Small intestine (tissue), 7 donors: Measurements from ENCODE around the gene RAB7A. TPM values are rescaled to one million over a fixed set of nuclear protein-coding genes. Genes with fewer than 3 reads are reported as not detected.

Experiments used
- DNase-seq, 2 donors: peaks; one replicate each; pipeline versions ENCODE4 v3.0.0 to v3.0.0-alpha.2; 2013
- FAIRE-seq: peaks from 2 replicates; lab custom pipeline; 2012; peaks lifted over from hg19 to GRCh38; lab: Jason Lieb, UNC
- H3K27ac ChIP-seq, 3 donors: one replicate each; pipeline ENCODE4 v1.5.1; 2013; ENCODE audit warnings: low read length in 2 of 3, mild to moderate bottlenecking in 2 of 3, control low read depth in 1 of 3, inconsistent platforms in 1 of 3, low read depth in 1 of 3, moderate library complexity in 1 of 3
- H3K27me3 ChIP-seq, 3 donors: one replicate each; pipeline ENCODE4 v1.6.1; 2013; ENCODE audit warnings: low read length in 3 of 3, inconsistent platforms in 1 of 3; ENCODE audit not compliant: control insufficient read depth in 3 of 3, insufficient read depth in 3 of 3
- H3K36me3 ChIP-seq, 3 donors: one replicate each; pipeline ENCODE4 v1.6.1; 2013; ENCODE audit warnings: low read length in 3 of 3, inconsistent platforms in 1 of 3, low read depth in 1 of 3, mild to moderate bottlenecking in 1 of 3, moderate library complexity in 1 of 3; ENCODE audit not compliant: control insufficient read depth in 3 of 3, insufficient read depth in 2 of 3
- H3K4me1 ChIP-seq, 3 donors: one replicate each; pipeline ENCODE4 v1.6.1; 2013; ENCODE audit warnings: low read length in 2 of 3, inconsistent platforms in 1 of 3, low read depth in 1 of 3, mild to moderate bottlenecking in 1 of 3, moderate library complexity in 1 of 3; ENCODE audit not compliant: control insufficient read depth in 3 of 3, insufficient read depth in 2 of 3
- H3K4me3 ChIP-seq, 3 donors: one replicate each; pipeline ENCODE4 v1.5.1; 2013; ENCODE audit warnings: low read length in 3 of 3, control low read depth in 1 of 3, inconsistent platforms in 1 of 3, low read depth in 1 of 3, mild to moderate bottlenecking in 1 of 3, moderate library complexity in 1 of 3
- H3K9me3 ChIP-seq, 2 donors: one replicate each; pipeline ENCODE4 v1.6.1; 2013; ENCODE audit warnings: low read depth in 1 of 2, low read length in 1 of 2; ENCODE audit not compliant: control insufficient read depth in 2 of 2, insufficient read depth in 1 of 2
- WGBS, 3 donors: extraction: QIAGEN DNeasy Blood & Tissue Kit; methylation state at CpG; one replicate each; pipeline ENCODE4 v1.1.7; 2013; 5-methylcytosine and 5-hydroxymethylcytosine counted together
- polyA plus RNA-seq, 4 donors: library from polyadenylated mRNA; stranded (reverse) in 3 of 4; unstranded in 1 of 4; fragments of 200-250 nt in 3 of 4; fragments of 120-200 nt in 1 of 4; gene quantifications; one replicate each; pipeline versions ENCODE4 v1.2.1 to v1.2.3, GENCODE V29; 2013
- donor health status: healthy with polysubstance abuse.
- donor health status: control.
- donor health status: control.
- donor health status: Bipolar disorder and iron deficiency.
- donor health status: healthy.

RAB7A gene
- polyA plus RNA-seq, 4 donors, result 141 to 212 (median 165) TPM

DNA sequence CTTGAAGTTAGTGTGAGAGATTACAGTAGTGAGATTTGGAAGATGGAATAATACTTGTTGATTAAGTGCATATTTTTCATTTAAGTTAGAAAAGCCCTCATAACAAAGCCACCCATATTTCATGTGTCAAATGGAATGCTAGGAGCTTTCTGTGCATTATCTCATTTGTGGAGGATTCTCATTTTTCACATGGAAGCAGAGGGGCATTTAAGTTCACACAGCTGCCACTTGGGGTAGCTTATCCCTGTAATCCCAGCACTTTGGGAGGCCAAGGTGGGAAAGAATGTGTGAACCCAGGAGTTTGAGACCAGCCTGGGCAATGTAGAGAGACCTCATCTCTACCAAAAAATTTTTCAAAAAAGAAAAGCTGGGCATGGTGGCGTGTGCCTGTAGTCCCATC lies 55.2 kb downstream of the RAB7A start:
- Histone ChIP-seq H3K27ac (no peak overlapping the region), H3K27me3 (no peaks in the 10 kb centered on the region), H3K9me3 (no peaks in the 10 kb centered on the region), H3K4me1 (peaks cover 18 to 45% (median 24%) of the 10 kb centered on the region in 3 donors), H3K36me3 (peaks cover 0 to 16% (median 0%) of the 10 kb centered on the region in 3 donors), H3K4me3 (no peak overlapping the region)
- FAIRE-seq (no peak), DNase-seq (no peak)
- WGBS, 3 donors, result 88 to 100% (median 94%) methylated on average over 1 of the region's 1 CpG

DNA sequence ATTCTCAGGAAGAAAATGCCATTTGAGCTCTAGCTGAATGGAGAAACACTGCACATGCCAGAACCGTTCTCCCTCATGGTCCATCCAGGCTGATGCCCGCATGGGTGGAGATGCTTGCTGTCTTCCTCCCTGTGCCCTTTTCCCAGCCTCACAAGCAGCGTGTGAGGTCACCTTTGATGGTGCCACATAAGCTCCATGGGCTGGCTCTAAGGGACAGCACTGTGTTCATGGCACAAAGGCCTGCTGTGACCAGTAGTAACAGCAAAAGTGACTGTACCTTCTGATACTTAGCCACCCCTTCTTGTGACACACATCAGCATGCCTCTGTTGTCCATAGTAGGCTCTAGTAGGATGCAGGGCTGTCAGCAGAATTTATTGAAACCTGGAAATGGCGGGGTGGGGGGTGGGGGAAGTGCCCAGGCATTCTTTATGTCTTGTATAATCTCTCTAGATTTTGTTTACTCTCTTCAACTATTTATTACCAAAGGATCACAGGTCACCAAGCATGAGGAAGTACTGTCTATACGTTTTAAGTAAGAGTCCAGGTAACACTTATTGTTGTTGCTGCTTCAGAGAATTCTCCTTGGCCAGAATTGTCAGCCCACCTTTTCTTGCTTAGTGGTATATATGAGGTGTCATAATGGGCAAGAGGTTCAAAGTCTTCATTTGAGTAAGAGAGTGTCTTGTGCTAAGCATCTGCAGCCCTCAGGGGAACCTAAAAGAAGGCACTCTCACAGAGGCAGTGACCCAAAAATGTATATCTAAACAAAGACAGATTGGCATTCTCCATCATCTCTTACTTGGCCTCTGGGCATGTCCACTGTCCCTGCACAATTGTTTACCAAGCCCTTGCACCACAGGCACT lies 56.5 kb downstream of the RAB7A start:
- FAIRE-seq, result no peak
- 55 to 73% (median 64%) methylated on average over 5 of the region's 5 CpGs for WGBS, 3 donors

DNA sequence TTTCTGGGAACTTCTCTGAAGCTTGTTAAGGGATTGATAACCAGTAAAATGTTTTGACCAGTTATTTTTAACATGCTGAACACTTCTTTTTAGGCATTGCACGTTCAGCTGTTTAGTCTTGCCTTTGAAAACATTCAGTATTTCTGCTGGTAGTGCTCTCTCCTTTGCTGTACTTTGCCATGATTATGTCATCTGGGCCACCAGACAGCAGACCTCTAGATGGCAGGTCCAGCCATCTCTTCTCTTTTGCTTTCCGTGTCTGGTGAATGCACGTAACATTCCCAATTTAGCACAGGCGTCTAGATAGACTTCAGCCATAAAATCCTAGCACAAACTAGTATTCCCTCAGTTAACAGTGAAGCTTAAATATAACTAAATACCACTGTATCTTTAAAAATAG lies 57.8 kb downstream of the RAB7A start:
- 75 to 89% (median 87%) methylated on average over 4 of the region's 4 CpGs for WGBS, 3 donors
- H3K4me1 ChIP-seq, result peaks cover 19 to 42% (median 22%) of the 10 kb centered on the region in 3 donors
- no peaks in the 10 kb centered on the region for H3K9me3 ChIP-seq
- no peak overlapping the region for H3K4me3 ChIP-seq
- no peaks in the 10 kb centered on the region for H3K27me3 ChIP-seq
- H3K36me3 ChIP-seq, result peaks cover 0 to 13% (median 0%) of the 10 kb centered on the region in 3 donors
- no peak overlapping the region for H3K27ac ChIP-seq
- FAIRE-seq (no peak), DNase-seq (no peak)

More for the DNA sequence above, 56.5 kb downstream of the RAB7A start:
- H3K27ac ChIP-seq, result peak overlapping the region; percentile 6 to 68 (median 65)
- peak; percentile 65 to 82 for DNase-seq
- H3K4me3 ChIP-seq, result no peak overlapping the region
- no peaks in the 10 kb centered on the region for H3K9me3 ChIP-seq
- H3K36me3 ChIP-seq, result peaks cover 0 to 11% (median 0%) of the 10 kb centered on the region in 3 donors
- no peaks in the 10 kb centered on the region for H3K27me3 ChIP-seq
- peaks cover 21 to 45% (median 24%) of the 10 kb centered on the region in 3 donors for H3K4me1 ChIP-seq

DNA sequence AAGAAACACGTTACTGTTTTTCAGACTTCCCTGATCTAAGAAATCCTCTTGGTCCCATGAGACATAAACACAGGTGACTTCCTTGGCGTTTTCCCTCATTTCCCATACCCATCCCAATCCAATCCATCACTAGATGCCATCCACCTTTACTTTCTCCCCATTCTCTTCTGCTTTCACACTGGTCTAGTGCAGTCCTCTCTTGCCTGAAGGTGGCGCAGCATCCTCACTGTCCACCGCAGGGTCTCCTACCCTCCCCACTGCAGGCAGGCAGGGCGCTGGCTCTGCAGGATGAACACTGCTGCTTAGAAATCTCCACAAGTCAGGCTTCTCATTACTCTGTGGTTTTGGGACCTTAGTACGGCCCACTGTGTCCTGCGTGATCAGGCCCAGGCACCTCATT lies 58.2 kb downstream of the RAB7A start:
- Histone ChIP-seq H3K36me3 (peaks cover 0 to 13% (median 0%) of the 10 kb centered on the region in 3 donors), H3K27ac (no peak overlapping the region), H3K27me3 (no peaks in the 10 kb centered on the region), H3K9me3 (no peaks in the 10 kb centered on the region), H3K4me1 (peaks cover 19 to 37% (median 21%) of the 10 kb centered on the region in 3 donors), H3K4me3 (no peak overlapping the region)
- WGBS, 3 donors, result 76 to 89% (median 81%) methylated on average over 7 of the region's 7 CpGs
- FAIRE-seq (no peak), DNase-seq (no peak)

DNA sequence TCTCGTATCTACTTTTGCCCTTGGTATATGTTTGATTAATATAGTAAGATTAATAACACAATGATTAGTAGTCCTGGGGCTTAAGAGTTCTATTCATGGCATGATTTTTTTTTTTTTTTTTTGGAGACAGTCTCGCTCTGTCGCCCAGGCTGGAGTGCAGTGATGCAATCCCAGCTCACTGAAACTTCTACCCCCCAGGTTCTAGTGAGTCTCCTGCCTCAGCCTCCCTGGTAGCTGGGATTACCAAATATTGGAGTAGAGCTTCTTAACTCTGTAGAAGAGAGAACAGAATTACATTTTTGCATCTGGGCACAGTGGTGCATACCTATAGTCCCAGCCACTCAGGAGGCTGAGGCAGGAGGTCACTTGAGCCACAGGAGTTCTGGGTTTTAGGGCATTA lies 58.9 kb downstream of the RAB7A start:
- DNase-seq (no peak), FAIRE-seq (no peak)
- no peak overlapping the region for H3K27ac ChIP-seq
- WGBS, 3 donors, result 82 to 92% (median 91%) methylated on average over 3 of the region's 3 CpGs
- H3K9me3 ChIP-seq, result no peaks in the 10 kb centered on the region
- no peak overlapping the region for H3K4me3 ChIP-seq
- H3K27me3 ChIP-seq, result no peaks in the 10 kb centered on the region
- H3K4me1 ChIP-seq, result peaks cover 14 to 31% (median 18%) of the 10 kb centered on the region in 3 donors
- peaks cover 0 to 13% (median 0%) of the 10 kb centered on the region in 3 donors for H3K36me3 ChIP-seq

DNA sequence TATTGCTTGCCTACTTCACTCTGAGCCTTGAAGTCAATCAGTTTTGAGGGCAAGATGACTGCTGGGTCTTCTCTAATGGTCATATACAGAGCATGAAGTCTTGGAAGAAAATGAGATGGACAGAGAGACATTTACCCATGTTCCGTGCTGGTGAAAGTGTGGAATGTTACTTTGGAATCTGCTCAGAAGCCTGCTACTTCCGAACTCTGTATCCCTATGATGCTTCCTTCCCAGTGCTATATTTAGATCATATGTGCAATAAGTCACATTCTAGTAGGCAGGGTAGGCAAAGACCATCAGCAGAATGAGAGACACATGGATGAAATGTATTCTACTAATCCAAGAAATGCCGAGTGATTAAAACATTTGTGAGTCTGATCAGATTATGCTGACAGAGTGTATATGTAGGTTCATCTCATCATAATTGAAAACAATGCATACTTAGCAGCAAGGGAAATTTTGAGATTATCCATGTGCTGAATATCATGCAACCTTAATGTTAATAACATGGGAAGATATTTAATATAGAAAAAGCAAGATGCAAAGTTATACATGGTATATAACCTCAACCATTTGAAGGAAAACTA lies 60.5 kb downstream of the RAB7A start:
- H3K27ac ChIP-seq, result no peak overlapping the region
- H3K27me3 ChIP-seq, result no peaks in the 10 kb centered on the region
- H3K36me3 ChIP-seq, result peaks cover 0 to 9% (median 0%) of the 10 kb centered on the region in 3 donors
- peaks cover 6 to 16% (median 12%) of the 10 kb centered on the region in 3 donors for H3K4me1 ChIP-seq
- WGBS, 3 donors, result 67 to 82% (median 72%) methylated on average over 3 of the region's 3 CpGs
- DNase-seq (no peak), FAIRE-seq (no peak)
- H3K9me3 ChIP-seq, result no peaks in the 10 kb centered on the region
- no peak overlapping the region for H3K4me3 ChIP-seq

DNA sequence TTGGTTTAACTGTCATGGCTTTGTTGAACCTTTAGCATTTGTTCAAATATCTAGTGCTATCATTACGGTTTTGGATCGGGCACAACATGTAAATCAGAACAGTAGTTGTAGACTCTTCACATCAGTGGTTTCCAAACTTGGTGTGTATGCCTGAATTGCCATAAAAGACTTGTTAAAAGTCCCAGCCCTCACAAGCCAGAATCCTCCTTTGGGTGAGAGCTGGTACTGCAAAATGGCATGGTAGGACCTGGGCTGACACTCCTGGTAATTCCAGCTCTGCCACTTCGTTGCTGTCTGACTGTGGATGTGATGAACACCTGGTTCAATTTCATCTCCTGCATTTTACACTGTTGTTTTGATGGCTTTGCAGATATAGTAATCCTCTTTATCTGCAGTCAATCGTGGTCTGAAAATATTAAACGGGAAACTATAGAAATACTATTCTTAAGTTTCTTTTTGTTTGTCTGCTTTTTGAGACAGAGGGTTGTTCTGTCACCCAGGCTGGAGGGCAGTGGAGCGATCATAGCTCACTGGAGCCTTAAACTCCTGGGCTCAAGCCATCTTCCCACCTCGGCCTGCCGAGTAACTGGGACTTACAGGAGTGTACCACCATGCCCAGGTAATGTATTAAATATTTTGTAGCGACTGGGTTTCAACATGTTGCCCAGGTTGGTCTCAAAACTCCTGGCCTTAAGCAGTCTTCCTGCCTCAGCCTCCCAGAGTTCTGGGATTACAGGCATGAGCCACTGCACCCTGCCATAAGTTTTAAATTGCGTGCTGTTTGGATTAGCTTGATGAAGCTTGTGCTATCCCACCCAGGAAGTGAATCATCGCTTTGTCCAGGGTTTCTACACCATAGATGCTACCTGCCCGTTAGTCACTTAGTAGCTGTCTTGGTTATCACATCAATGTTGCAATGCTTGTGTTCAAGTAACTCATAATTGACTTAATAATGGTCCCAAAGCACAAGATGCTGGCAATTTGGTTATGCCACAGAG lies 61.6 kb downstream of the RAB7A start:
- no peak for FAIRE-seq
- Histone ChIP-seq H3K36me3 (peaks cover 0 to 9% (median 0%) of the 10 kb centered on the region in 3 donors), H3K4me1 (peaks cover 3 to 7% (median 6%) of the 10 kb centered on the region in 3 donors), H3K27me3 (no peaks in the 10 kb centered on the region), H3K27ac (peak overlapping the region in 1 of 3 donors; percentile 6), H3K4me3 (no peak overlapping the region), H3K9me3 (no peaks in the 10 kb centered on the region)
- peak in 1 of 2 donors; percentile 26 for DNase-seq
- 73 to 77% (median 76%) methylated on average over 12 of the region's 12 CpGs for WGBS, 3 donors
